Measurements from ENCODE around the gene PCNX2. TPM values are rescaled to one million over a fixed set of nuclear protein-coding genes. Genes with fewer than 3 reads are reported as not detected.

Gene PCNX2
- total and polyA plus RNA-seq, 2 experiments from 2014 or later, result 3.9 to 11.0 TPM

- Histone ChIP-seq H3K4me3 (no peak overlapping the region), H3K9me2 (replicated peaks; ENCODE audit: insufficient read depth) (no peaks in the 10 kb centered on the region), H2AFZ (no peak overlapping the region), H3K4me2 (no peak overlapping the region), H3K79me2 (no peaks in the 10 kb centered on the region), H4K20me1 (ENCODE audit: insufficient read depth, poor library complexity, severe bottlenecking) (no peaks in the 10 kb centered on the region), H3K4me1 (ENCODE audit: insufficient read depth) (no peaks in the 10 kb centered on the region), H3K36me3 (replicated peaks; ENCODE audit: insufficient read depth, low read depth) (no peaks in the 10 kb centered on the region), H3K27me3 (no peaks in the 10 kb centered on the region), H3K27ac (no peak overlapping the region), H3K9me3 (ENCODE audit: low read depth) (no peaks in the 10 kb centered on the region)
- WGBS (ENCODE audit: low lambda C conversion rate, missing lambda C conversion rate), result 85% methylated on average over 3 of the region's 3 CpGs
- DNase-seq (ENCODE audit: low spot score), result no peak
- no peak for TF ChIP-seq CTCF (IDR thresholded peaks at IDR 0.05; ENCODE audit: poor library complexity)
- TF ChIP-seq EZH2 (IDR thresholded peaks at IDR 0.05; ENCODE audit: borderline replicate concordance), result no peak
- TF ChIP-seq EZH2phosphoT487 (IDR thresholded peaks at IDR 0.05; ENCODE audit: low read depth, severe bottlenecking, unreplicated experiment), result no peak
These were observed 27.0 kb downstream of the PCNX2 start for GRCh38 chr1:233268389-233269022.

- TF ChIP-seq EZH2phosphoT487 (IDR thresholded peaks at IDR 0.05; ENCODE audit: low read depth, severe bottlenecking, unreplicated experiment) (no peak), EZH2 (IDR thresholded peaks at IDR 0.05; ENCODE audit: borderline replicate concordance) (no peak), CTCF (IDR thresholded peaks at IDR 0.05; ENCODE audit: poor library complexity) (no peak)
- 93% methylated on average over 5 of the region's 5 CpGs for WGBS (ENCODE audit: low lambda C conversion rate, missing lambda C conversion rate)
- H2AFZ ChIP-seq, result no peak overlapping the region
- no peak overlapping the region for H3K4me3 ChIP-seq
- no peaks in the 10 kb centered on the region for H3K36me3 ChIP-seq (replicated peaks; ENCODE audit: insufficient read depth, low read depth)
- H3K9me2 ChIP-seq (replicated peaks; ENCODE audit: insufficient read depth), result no peaks in the 10 kb centered on the region
- no peaks in the 10 kb centered on the region for H3K27me3 ChIP-seq
- no peaks in the 10 kb centered on the region for H3K9me3 ChIP-seq (ENCODE audit: low read depth)
- no peak for DNase-seq (ENCODE audit: low spot score)
- H3K4me2 ChIP-seq, result no peak overlapping the region
- H3K79me2 ChIP-seq, result no peaks in the 10 kb centered on the region
- no peaks in the 10 kb centered on the region for H3K4me1 ChIP-seq (ENCODE audit: insufficient read depth)
- peak overlapping the region; percentile 42 for H3K27ac ChIP-seq
- H4K20me1 ChIP-seq (ENCODE audit: insufficient read depth, poor library complexity, severe bottlenecking), result no peaks in the 10 kb centered on the region
These were observed 33.8 kb downstream of the PCNX2 start for GRCh38 chr1:233261695-233262094.

- 65% methylated on average over 3 of the region's 3 CpGs for WGBS (ENCODE audit: low lambda C conversion rate, missing lambda C conversion rate)
These were observed 34.3 kb downstream of the PCNX2 start for GRCh38 chr1:233261206-233261605.

More at GRCh38 chr1:233261206-233261605, 34.3 kb downstream of the PCNX2 start:
- Histone ChIP-seq H3K4me1 (ENCODE audit: insufficient read depth) (no peaks in the 10 kb centered on the region), H3K9me3 (ENCODE audit: low read depth) (no peaks in the 10 kb centered on the region), H4K20me1 (ENCODE audit: insufficient read depth, poor library complexity, severe bottlenecking) (no peaks in the 10 kb centered on the region), H3K9me2 (replicated peaks; ENCODE audit: insufficient read depth) (no peaks in the 10 kb centered on the region), H3K27ac (peak overlapping the region; percentile 42), H3K79me2 (no peaks in the 10 kb centered on the region), H3K4me3 (no peak overlapping the region), H2AFZ (no peak overlapping the region), H3K36me3 (replicated peaks; ENCODE audit: insufficient read depth, low read depth) (no peaks in the 10 kb centered on the region), H3K4me2 (no peak overlapping the region), H3K27me3 (no peaks in the 10 kb centered on the region)
- DNase-seq (ENCODE audit: low spot score), result peak; percentile 28
- no peak for TF ChIP-seq EZH2phosphoT487 (IDR thresholded peaks at IDR 0.05; ENCODE audit: low read depth, severe bottlenecking, unreplicated experiment)
- no peak for TF ChIP-seq EZH2 (IDR thresholded peaks at IDR 0.05; ENCODE audit: borderline replicate concordance)
- no peak for TF ChIP-seq CTCF (IDR thresholded peaks at IDR 0.05; ENCODE audit: poor library complexity)

Data from hepatocyte (in vitro differentiated cells).